PC-9 (cell line): ENCODE measurements around the gene GPR143. TPM values are rescaled to one million over a fixed set of nuclear protein-coding genes. Genes with fewer than 3 reads are reported as not detected.

Source experiments
- BruUV-seq: library from RNA; stranded (reverse); fragments of 400-500 nt; replicated peaks from 2 replicates; lab custom pipeline; 2021; lab: Mats Ljungman, UMichigan
- CTCF ChIA-PET: fragments of 300-600 bp; sonication (Branson Sonifier 250); formaldehyde crosslinking; loops from one replicate; lab custom pipeline; 2022; ENCODE audit warnings: antibody characterized with exemption; lab: Charles Lee
- POLR2A ChIA-PET: fragments of 300-600 bp; sonication (Branson Sonifier 250); formaldehyde crosslinking; loops from one replicate; lab custom pipeline; 2022; ENCODE audit warnings: antibody characterized with exemption; ENCODE audit not compliant: unreplicated experiment; lab: Charles Lee
- DNase-seq, 2 experiments: peaks; one replicate each; pipeline versions ENCODE4 v3.0.0 to v3.0.0-alpha.2; 2015 to 2022; ENCODE audit warnings: mixed read lengths in 1 of 2
- H2AFZ ChIP-seq: fragments of 200-600 bp; sonication (generic); 2 replicates; pipeline ENCODE4 v1.8.1; 2017; ENCODE audit warnings: antibody characterized with exemption
- H3F3A ChIP-seq: fragments of 200-600 bp; sonication (generic); 2 replicates; pipeline ENCODE4 v1.8.1; 2017; ENCODE audit warnings: antibody characterized with exemption, mild to moderate bottlenecking, low read depth; ENCODE audit not compliant: insufficient read depth
- H3K27ac ChIP-seq: fragments of 200-600 bp; sonication (generic); 2 replicates; pipeline ENCODE4 v1.6.1; 2016; ENCODE audit warnings: mixed run types
- H3K27me3 ChIP-seq: fragments of 200-600 bp; sonication (generic); 2 replicates; pipeline ENCODE4 v1.6.1; 2016; ENCODE audit warnings: low read depth, mixed run types; ENCODE audit not compliant: insufficient read depth
- H3K36me3 ChIP-seq: fragments of 200-600 bp; sonication (generic); 2 replicates; pipeline ENCODE4 v1.6.1; 2016; ENCODE audit warnings: low read depth, mixed run types
- H3K4me1 ChIP-seq: fragments of 200-600 bp; sonication (generic); replicated peaks from 2 replicates; pipeline ENCODE4 v1.6.1; 2016; ENCODE audit warnings: mixed run types; ENCODE audit not compliant: insufficient read depth
- H3K4me2 ChIP-seq: fragments of 200-600 bp; sonication (generic); 2 replicates; pipeline ENCODE4 v1.6.1; 2017; ENCODE audit warnings: mixed run types
- H3K4me3 ChIP-seq: fragments of 200-600 bp; sonication (generic); 2 replicates; pipeline ENCODE4 v1.6.1; 2016; ENCODE audit warnings: mixed run types
- H3K79me2 ChIP-seq: fragments of 200-600 bp; sonication (generic); 2 replicates; pipeline ENCODE4 v1.6.1; 2017; ENCODE audit warnings: low read depth, mixed run types
- H3K9me2 ChIP-seq: fragments of 200-600 bp; sonication (generic); 2 replicates; pipeline ENCODE4 v1.8.1; 2017; ENCODE audit warnings: mild to moderate bottlenecking; ENCODE audit not compliant: insufficient read depth
- H3K9me3 ChIP-seq: fragments of 200-600 bp; sonication (generic); 2 replicates; pipeline ENCODE4 v1.8.1; 2016; ENCODE audit warnings: low read depth; ENCODE audit not compliant: insufficient read depth
- H4K20me1 ChIP-seq: fragments of 200-600 bp; sonication (generic); 2 replicates; pipeline ENCODE4 v1.8.1; 2017; ENCODE audit not compliant: insufficient read depth
- EZH2 ChIP-seq: fragments of 200-600 bp; sonication (generic); IDR thresholded peaks from 2 replicates; pipeline ENCODE4 v1.8.0; 2017; ENCODE audit warnings: antibody characterized with exemption, low read depth
- intact Hi-C: fragments of 100-400 bp; cut with micrococcal nuclease; formaldehyde crosslinking; loops from one replicate; pipeline ENCODE4 v1.10.0; 2022; ENCODE audit not compliant: unreplicated experiment
- total RNA-seq: library from RNA; stranded (reverse); gene quantifications from 2 replicates; pipeline ENCODE4 v1.2.3, GENCODE V29; 2021
- TF ChIP-seq, protein P1 (sequence below): fragments of 200-600 bp; sonication (generic); conservative IDR thresholded peaks from 2 replicates; pipeline ENCODE4 v1.6.1; 2017; ENCODE audit warnings: mixed run types, antibody characterized with exemption, mild to moderate bottlenecking, moderate library complexity

GPR143 gene
- total RNA-seq, 1 experiment from 2014 or later, result not detected

DNA sequence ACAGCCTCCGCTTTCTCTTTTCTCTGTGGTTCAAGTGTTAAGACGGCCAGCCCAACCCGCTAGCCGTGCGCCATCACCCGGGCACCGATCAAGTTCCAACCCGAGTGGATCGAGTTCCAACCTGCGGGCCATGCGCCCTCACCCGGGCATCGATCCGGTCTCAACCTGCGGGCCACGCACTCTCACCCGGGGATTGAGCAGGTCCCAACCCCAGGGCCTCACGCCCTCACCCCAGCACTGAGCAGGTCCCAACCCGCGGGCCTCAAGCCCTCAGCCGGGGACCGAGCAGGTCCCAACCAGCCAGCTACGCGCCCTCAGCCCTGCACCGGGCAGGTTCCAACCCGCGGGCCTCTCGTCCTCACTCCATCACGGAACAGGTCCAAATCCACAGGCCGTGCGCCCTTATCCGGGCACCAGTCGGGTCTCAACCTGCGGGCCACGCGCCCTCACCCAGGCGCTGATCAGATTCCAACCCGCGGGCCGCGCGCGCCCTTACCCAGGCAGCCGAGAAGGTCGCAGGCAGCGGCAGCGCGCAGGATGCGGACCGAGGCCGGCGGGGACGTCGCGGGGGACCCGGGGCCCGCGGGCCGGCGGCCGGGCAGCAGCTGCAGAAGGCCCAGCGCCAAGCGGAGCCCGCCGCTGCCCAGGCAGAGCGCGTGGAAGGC, 443 bp downstream of the GPR143 start:
- no peak overlapping the region for H3K4me3 ChIP-seq
- CTCF ChIA-PET, result no interaction called here
- H3K9me2 ChIP-seq, result no peaks in the 10 kb centered on the region
- no peaks in the 10 kb centered on the region for H3K9me3 ChIP-seq
- H3K4me1 ChIP-seq, result no peaks in the 10 kb centered on the region
- H3K27me3 ChIP-seq, result no peaks in the 10 kb centered on the region
- intact Hi-C loops, result no loop called here
- DNase-seq, result no peak
- no peak overlapping the region for H3K4me2 ChIP-seq
- no peaks in the 10 kb centered on the region for H3K36me3 ChIP-seq
- H3K27ac ChIP-seq, result no peak overlapping the region
- no peaks in the 10 kb centered on the region for H3F3A ChIP-seq
- H4K20me1 ChIP-seq, result no peaks in the 10 kb centered on the region
- H3K79me2 ChIP-seq, result no peaks in the 10 kb centered on the region
- BruUV-seq, result no TSS peak
- POLR2A ChIA-PET, result no interaction called here
- H2AFZ ChIP-seq, result no peak overlapping the region
- no peak for TF ChIP-seq EZH2
- TF ChIP-seq, protein P1, sequence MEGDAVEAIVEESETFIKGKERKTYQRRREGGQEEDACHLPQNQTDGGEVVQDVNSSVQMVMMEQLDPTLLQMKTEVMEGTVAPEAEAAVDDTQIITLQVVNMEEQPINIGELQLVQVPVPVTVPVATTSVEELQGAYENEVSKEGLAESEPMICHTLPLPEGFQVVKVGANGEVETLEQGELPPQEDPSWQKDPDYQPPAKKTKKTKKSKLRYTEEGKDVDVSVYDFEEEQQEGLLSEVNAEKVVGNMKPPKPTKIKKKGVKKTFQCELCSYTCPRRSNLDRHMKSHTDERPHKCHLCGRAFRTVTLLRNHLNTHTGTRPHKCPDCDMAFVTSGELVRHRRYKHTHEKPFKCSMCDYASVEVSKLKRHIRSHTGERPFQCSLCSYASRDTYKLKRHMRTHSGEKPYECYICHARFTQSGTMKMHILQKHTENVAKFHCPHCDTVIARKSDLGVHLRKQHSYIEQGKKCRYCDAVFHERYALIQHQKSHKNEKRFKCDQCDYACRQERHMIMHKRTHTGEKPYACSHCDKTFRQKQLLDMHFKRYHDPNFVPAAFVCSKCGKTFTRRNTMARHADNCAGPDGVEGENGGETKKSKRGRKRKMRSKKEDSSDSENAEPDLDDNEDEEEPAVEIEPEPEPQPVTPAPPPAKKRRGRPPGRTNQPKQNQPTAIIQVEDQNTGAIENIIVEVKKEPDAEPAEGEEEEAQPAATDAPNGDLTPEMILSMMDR, result no peak

- no peak for DNase-seq
- POLR2A ChIA-PET, result no interaction called here
- no peak overlapping the region for H2AFZ ChIP-seq
- TF ChIP-seq EZH2, result no peak
- TF ChIP-seq, protein P1, result no peak
- no peaks in the 10 kb centered on the region for H3K4me1 ChIP-seq
- no peaks in the 10 kb centered on the region for H3F3A ChIP-seq
- no peaks in the 10 kb centered on the region for H4K20me1 ChIP-seq
- CTCF ChIA-PET, result no interaction called here
- intact Hi-C loops, result no loop called here
- no peak overlapping the region for H3K4me3 ChIP-seq
- no peaks in the 10 kb centered on the region for H3K9me2 ChIP-seq
- no peak overlapping the region for H3K27ac ChIP-seq
- peaks cover 6% of the 10 kb centered on the region; the same call in 1 of the 2 replicates for H3K27me3 ChIP-seq
- no peaks in the 10 kb centered on the region for H3K79me2 ChIP-seq
- no peaks in the 10 kb centered on the region for H3K9me3 ChIP-seq
- no TSS peak for BruUV-seq
- 0 out of 2 replicates have a peak overlapping the region, but pooled peaks have one; percentile 13 for H3K4me2 ChIP-seq
- H3K36me3 ChIP-seq, result no peaks in the 10 kb centered on the region
Observed at GRCh38 chrX:9759337-9759736, 6.3 kb downstream of the GPR143 start.

DNA sequence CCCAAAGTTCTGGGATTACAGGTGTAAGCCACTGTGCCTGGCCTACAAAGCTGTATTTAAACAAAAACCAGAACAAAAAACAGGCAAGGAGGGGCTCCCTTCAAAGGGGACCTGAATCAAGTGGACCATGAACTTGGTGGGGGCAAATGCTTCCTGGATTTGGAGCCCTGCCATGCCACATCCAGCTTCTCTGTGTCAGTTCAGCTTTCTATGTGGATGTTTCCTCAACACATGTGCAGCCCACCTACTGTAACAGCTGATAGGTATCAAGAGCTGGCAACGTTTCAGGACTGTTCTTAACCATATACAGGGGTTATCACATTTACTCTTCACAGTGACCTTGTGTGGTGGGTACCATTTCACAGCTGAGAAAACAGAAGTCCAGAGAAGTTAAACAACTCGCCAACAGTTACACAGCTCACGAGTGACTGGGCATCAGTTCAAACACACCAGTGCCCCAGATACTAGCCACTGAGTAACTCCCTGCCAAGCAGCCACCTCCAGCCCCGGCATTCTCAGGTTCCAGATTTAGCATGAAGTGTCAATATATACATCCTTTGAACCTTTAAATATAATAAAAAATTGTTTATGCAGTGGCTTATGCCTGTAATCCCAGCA, 7.5 kb downstream of the GPR143 start:
- no TSS peak for BruUV-seq
- no peak for TF ChIP-seq EZH2
- TF ChIP-seq, protein P1, result no peak
- H3K27me3 ChIP-seq, result peaks cover 6% of the 10 kb centered on the region; the same call in 1 of the 2 replicates
- no peaks in the 10 kb centered on the region for H3F3A ChIP-seq
- intact Hi-C loops, result no loop called here
- H3K9me3 ChIP-seq, result no peaks in the 10 kb centered on the region
- H4K20me1 ChIP-seq, result no peaks in the 10 kb centered on the region
- no peaks in the 10 kb centered on the region for H3K36me3 ChIP-seq
- no peaks in the 10 kb centered on the region for H3K4me1 ChIP-seq
- no peak for DNase-seq
- H3K27ac ChIP-seq, result no peak overlapping the region
- CTCF ChIA-PET, result no interaction called here
- no peaks in the 10 kb centered on the region for H3K9me2 ChIP-seq
- no peak overlapping the region for H3K4me2 ChIP-seq
- no peak overlapping the region for H2AFZ ChIP-seq
- no peaks in the 10 kb centered on the region for H3K79me2 ChIP-seq
- POLR2A ChIA-PET, result no interaction called here
- H3K4me3 ChIP-seq, result no peak overlapping the region
